GM12873 (cell line): ENCODE data around the gene HMSD.

Source experiments
- TF ChIP-seq, protein P1 (sequence below): IDR thresholded peaks from 2 replicates; pipeline ENCODE4 v1.5.1; 2012; ENCODE audit warnings: low read depth, mild to moderate bottlenecking, moderate library complexity, low read length, control low read depth; ENCODE audit not compliant: insufficient read depth; ENCODE audit errors: missing control alignments

HMSD gene

DNA sequence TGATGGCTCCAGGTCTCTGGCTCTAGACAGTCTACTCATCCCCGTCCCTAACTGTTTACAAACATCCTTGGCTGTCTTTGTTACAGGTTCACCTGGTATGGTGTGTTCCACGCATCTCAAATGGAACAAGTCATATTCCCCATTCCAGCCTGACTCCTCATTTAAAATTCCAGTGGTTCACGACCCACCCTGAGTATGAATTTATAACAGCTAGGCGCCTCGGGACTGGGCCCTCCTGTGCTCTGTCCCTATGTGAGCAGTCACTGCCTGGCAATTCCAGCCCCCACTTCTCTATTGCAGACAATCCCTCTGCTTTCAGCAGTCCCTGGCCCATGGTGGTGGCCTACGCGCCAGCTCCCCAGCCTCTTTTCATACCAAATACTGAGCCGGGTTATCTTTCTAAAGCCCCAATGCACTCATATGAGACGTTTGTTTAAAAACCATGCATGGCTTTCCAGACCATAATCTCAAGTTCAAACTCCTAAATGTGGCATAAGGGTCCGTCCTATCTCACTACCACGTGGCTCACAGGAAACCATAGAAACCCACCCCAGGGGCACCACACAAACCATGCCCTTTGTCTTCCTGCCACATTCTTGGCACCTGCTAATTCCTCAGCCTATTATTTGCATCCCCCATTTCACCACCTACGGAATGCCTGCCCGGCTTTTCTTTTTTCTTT lies 22.4 kb downstream of the HMSD start:
- TF ChIP-seq, protein P1, sequence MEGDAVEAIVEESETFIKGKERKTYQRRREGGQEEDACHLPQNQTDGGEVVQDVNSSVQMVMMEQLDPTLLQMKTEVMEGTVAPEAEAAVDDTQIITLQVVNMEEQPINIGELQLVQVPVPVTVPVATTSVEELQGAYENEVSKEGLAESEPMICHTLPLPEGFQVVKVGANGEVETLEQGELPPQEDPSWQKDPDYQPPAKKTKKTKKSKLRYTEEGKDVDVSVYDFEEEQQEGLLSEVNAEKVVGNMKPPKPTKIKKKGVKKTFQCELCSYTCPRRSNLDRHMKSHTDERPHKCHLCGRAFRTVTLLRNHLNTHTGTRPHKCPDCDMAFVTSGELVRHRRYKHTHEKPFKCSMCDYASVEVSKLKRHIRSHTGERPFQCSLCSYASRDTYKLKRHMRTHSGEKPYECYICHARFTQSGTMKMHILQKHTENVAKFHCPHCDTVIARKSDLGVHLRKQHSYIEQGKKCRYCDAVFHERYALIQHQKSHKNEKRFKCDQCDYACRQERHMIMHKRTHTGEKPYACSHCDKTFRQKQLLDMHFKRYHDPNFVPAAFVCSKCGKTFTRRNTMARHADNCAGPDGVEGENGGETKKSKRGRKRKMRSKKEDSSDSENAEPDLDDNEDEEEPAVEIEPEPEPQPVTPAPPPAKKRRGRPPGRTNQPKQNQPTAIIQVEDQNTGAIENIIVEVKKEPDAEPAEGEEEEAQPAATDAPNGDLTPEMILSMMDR = no peak

DNA sequence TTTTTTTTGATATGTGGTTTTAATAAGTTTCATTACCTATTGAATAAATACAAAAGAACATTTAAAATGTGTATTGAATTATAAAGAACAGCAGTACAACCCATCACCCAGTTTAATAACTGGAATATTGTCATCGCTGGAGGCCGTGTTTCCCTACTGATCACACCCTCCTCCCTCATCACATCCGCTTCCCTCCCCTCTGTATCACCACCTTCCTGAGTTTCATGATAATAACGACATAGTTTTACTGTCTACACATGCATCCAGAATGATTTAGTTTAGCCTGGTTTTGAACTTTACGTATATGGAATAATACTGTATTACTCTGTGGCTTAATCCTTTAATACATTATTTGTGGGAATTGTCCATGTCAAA lies 22.9 kb downstream of the HMSD start:
- TF ChIP-seq, protein P1 = no peak

DNA sequence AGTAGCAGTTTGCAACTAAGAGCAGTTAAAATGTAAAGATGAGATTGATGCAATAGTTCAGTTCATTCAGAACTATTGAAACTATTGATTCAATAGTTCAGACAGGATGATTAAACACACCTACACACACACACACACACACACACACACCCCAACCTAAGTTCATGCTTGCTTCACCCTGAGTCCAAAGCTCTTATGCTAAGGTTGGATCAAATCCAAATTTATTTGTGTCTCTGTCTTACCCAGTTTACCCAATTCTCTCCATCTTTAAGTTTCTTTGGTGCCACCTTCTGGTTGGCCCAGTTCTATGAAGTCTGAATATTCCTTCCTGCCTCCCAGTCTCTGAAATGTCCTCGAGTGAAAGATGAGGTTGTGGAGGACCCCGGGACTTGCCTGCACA lies 25.9 kb downstream of the HMSD start:
- TF ChIP-seq, protein P1 = peak; percentile 35

DNA sequence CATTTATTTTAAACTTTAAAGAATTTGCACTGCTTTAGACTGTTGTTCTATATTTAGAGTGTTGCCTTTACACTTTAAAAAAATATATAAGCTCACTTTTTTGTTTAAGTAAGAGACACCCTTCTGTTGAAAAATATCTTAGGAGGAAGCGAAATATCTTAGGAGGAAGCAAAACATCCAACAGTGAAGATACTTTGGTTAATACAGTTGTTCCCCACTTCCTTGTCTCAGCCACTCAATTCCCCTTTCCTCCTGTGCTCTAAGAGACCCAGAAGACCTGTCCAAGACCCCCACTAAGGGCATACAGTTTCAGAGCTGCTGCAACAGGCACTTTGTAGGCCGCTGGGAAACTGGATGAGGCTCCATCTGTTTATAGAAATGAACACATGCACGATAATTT lies 26.5 kb downstream of the HMSD start:
- TF ChIP-seq, protein P1 = no peak

DNA sequence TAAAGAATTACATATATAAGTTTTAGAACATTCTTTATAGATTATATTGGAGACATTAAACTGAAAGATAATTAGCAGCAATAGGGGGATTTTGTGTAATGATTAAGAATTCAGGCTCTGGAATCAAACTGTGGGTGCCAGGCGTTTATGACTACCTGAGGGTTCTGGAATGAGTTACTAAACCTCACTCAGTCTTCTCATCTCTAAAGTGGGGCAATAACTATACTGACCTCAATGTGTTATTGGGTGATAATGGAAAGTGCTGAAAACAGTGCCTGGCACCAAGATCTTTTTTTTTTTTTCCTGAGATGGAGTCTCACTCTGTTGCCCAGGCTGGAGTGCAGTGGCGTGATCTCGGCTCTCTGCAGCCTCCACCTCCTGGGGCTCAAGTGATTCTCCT lies 27.9 kb downstream of the HMSD start:
- TF ChIP-seq, protein P1 = no peak

DNA sequence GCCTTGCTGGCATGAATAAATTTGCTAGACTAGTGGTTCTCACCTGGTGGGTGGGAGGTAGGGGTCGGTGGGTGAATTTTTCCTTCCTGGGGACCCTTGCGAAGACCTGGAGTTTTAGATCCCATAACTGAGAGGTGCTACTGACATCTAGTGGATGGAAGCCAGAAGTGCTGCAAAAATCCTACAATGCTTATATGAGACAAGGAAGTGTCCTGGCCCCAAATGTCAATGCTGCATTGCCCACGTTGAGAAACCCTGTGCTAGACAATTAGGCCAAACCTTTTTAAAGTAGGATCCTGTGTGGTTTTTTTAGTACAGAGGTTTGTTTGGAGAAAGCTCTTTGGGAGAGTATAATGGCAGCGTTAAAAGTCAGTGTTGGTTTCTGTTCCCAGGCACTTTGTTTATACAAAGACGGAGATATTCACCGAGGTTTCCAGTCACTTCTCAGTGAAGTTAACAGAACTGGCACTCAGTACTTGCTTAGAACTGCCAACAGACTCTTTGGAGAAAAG lies 30.4 kb downstream of the HMSD start:
- TF ChIP-seq, protein P1 = peak; percentile 88

DNA sequence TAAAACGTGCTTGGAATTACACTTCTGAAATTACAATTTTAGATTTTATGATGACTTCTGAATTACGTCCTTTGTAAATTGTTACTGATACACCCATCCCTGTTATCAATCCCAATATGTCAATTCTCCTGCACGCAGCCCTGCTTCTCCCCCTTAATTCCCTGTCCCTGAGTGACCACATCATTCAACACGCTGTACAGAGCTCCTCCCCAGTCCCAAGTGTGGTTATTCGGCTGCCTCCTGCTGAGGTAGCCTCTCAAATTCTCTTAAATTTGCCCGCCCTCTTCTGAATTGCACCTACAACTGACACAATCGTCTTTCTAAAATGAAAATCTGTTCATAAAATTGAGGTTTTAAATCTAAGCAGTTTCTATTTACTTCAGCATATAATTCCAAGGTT lies 30.9 kb downstream of the HMSD start:
- TF ChIP-seq, protein P1 = no peak
